ENCODE measurements around the gene ADAM22. TPM values are rescaled to one million over a fixed set of nuclear protein-coding genes. Genes with fewer than 3 reads are reported as not detected.

Gene ADAM22
- total and polyA plus RNA-seq, 7 donors = 0.09 to 7.0 (median 0.42) TPM

DNA sequence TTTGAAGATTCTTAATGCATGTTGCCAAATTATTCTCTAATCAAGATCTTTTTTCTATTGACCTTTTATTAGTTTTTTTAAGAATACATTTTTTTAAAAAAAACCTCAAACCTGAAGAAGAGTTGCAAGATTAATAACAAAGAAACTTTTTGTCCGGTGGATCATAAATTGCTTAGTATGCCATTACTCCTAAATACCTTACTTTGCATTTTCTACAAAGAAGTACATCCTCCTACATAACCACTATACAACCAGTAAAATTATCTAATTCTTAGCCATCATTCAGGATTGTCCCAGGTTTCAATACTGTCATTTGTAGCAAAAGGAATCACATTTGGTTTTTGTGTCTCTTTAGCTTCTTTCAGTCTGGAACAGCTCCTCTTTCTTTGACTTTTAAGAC, 207.9 kb downstream of the ADAM22 start:
- TF ChIP-seq, protein P1, sequence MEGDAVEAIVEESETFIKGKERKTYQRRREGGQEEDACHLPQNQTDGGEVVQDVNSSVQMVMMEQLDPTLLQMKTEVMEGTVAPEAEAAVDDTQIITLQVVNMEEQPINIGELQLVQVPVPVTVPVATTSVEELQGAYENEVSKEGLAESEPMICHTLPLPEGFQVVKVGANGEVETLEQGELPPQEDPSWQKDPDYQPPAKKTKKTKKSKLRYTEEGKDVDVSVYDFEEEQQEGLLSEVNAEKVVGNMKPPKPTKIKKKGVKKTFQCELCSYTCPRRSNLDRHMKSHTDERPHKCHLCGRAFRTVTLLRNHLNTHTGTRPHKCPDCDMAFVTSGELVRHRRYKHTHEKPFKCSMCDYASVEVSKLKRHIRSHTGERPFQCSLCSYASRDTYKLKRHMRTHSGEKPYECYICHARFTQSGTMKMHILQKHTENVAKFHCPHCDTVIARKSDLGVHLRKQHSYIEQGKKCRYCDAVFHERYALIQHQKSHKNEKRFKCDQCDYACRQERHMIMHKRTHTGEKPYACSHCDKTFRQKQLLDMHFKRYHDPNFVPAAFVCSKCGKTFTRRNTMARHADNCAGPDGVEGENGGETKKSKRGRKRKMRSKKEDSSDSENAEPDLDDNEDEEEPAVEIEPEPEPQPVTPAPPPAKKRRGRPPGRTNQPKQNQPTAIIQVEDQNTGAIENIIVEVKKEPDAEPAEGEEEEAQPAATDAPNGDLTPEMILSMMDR (IDR thresholded peaks at IDR 0.05) = no peak
- H3K36me3 ChIP-seq (ENCODE audit: insufficient read depth in 1 of 2, low read depth in 1 of 2) = no peaks in the 10 kb centered on the region
- H3K9me3 ChIP-seq = no peaks in the 10 kb centered on the region
- no peak for ATAC-seq
- H3K4me1 ChIP-seq = no peaks in the 10 kb centered on the region
- intact Hi-C loops (cut with DNase I) = no loop called here
- H3K27ac ChIP-seq = no peak overlapping the region
- no peaks in the 10 kb centered on the region for H3K27me3 ChIP-seq (ENCODE audit: insufficient read depth in 3 of 3, low read length in 2 of 3)
- DNase-seq = no peak
- no peak overlapping the region for H3K4me3 ChIP-seq
- 90 to 93% (median 93%) methylated on average over 1 of the region's 1 CpG for WGBS, 3 donors

DNA sequence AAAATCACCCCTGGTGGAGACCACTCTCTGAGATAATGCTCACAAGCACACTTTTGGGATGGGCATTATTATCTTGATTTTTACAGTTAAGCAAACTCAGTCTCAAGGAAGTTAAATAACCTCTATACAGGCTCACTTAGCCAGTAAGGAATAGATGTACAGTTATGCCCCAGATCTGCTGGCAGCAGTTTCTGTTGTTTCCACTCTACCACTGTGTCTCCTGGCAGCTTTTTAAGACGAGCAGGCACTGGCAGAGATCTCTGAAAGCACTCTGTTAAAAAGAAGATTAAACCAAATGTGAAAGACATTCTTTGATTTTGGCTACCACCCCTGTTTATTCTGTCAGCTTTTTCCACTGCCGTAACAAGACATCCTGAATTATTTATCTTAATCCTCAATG, 212.6 kb downstream of the ADAM22 start:
- 30 to 46% (median 34%) methylated on average over 2 of the region's 2 CpGs for WGBS, 3 donors
- Histone ChIP-seq H3K4me1 (no peaks in the 10 kb centered on the region), H3K36me3 (ENCODE audit: insufficient read depth in 1 of 2, low read depth in 1 of 2) (no peaks in the 10 kb centered on the region), H3K9me3 (no peaks in the 10 kb centered on the region), H3K4me3 (no peak overlapping the region), H3K27ac (no peak overlapping the region), H3K27me3 (ENCODE audit: insufficient read depth in 3 of 3, low read length in 2 of 3) (no peaks in the 10 kb centered on the region)
- intact Hi-C loops (cut with DNase I) = no loop called here
- TF ChIP-seq, protein P1 (IDR thresholded peaks at IDR 0.05) = no peak
- ATAC-seq (no peak), DNase-seq (no peak)

- no peaks in the 10 kb centered on the region for H3K36me3 ChIP-seq (ENCODE audit: insufficient read depth in 1 of 2, low read depth in 1 of 2)
- DNase-seq (no peak), ATAC-seq (no peak)
- no peaks in the 10 kb centered on the region for H3K27me3 ChIP-seq (ENCODE audit: insufficient read depth in 3 of 3, low read length in 2 of 3)
- no peaks in the 10 kb centered on the region for H3K9me3 ChIP-seq
- H3K4me3 ChIP-seq = no peak overlapping the region
- TF ChIP-seq, protein P1 (IDR thresholded peaks at IDR 0.05) = no peak
- H3K4me1 ChIP-seq = no peaks in the 10 kb centered on the region
- intact Hi-C loops (cut with DNase I) = no loop called here
- H3K27ac ChIP-seq = no peak overlapping the region
Measured at GRCh38 chr7:88147341-88147740, 213.3 kb downstream of the ADAM22 start.

DNA sequence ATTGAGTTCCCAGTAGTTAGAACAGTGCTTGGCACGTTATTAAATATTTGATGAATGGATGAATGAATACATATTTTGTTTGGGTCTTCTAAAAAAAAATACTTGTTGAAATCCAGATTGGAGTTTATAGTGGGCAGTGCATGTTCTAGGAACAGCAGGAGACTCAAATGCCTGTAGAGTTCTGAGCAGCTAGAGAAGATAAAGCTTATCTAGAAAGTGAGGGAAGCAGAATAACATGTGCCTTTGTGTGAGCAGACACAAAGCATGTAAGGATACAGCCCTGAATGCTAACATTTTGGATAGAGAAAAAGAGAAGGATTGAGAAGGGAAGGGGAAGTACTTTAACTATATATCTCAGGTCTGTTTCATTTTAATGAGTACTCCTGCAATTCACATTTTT, 213.9 kb downstream of the ADAM22 start:
- DNase-seq (no peak), ATAC-seq (no peak)
- intact Hi-C loops (cut with DNase I) = no loop called here
- WGBS, 3 donors = 60 to 67% (median 63%) methylated on average over 1 of the region's 1 CpG
- Histone ChIP-seq H3K4me3 (no peak overlapping the region), H3K27me3 (ENCODE audit: insufficient read depth in 3 of 3, low read length in 2 of 3) (no peaks in the 10 kb centered on the region), H3K4me1 (no peaks in the 10 kb centered on the region), H3K9me3 (no peaks in the 10 kb centered on the region), H3K27ac (no peak overlapping the region), H3K36me3 (ENCODE audit: insufficient read depth in 1 of 2, low read depth in 1 of 2) (no peaks in the 10 kb centered on the region)
- TF ChIP-seq, protein P1 (IDR thresholded peaks at IDR 0.05) = no peak

GRCh38 chr7:88150033-88150432, 216.0 kb downstream of the ADAM22 start:
- DNase-seq = no peak
- no peaks in the 10 kb centered on the region for H3K4me1 ChIP-seq
- H3K36me3 ChIP-seq (ENCODE audit: insufficient read depth in 1 of 2, low read depth in 1 of 2) = no peaks in the 10 kb centered on the region
- intact Hi-C loops (cut with DNase I) = no loop called here
- no peaks in the 10 kb centered on the region for H3K27me3 ChIP-seq (ENCODE audit: insufficient read depth in 3 of 3, low read length in 2 of 3)
- H3K9me3 ChIP-seq = no peaks in the 10 kb centered on the region
- TF ChIP-seq, protein P1 (IDR thresholded peaks at IDR 0.05) = no peak
- no peak overlapping the region for H3K27ac ChIP-seq
- H3K4me3 ChIP-seq = no peak overlapping the region
- ATAC-seq = no peak
- 86 to 89% (median 87%) methylated on average over 4 of the region's 4 CpGs for WGBS, 3 donors

All from psoas muscle (tissue), 8 donors.